HepG2 (cell line): ENCODE data around the gene PPP1CC. TPM values are rescaled to one million over a fixed set of nuclear protein-coding genes. Genes with fewer than 3 reads are reported as not detected.
A peak's percentile ranks its signal among the peaks of the same experiment; 100 is the strongest.

Source experiments
- CBX2 ChIP-seq, 2 experiments: fragments of 200-600 bp in 1 of 2; sonication (generic); formaldehyde crosslinking in 1 of 2; IDR thresholded peaks; 2 replicates each; pipeline versions ENCODE4 v1.7.0 to v1.8.1; 2018 to 2022; ENCODE audit warnings: low read depth in 2 of 2, low read length in 1 of 2, mild to moderate bottlenecking in 1 of 2, missing genetic modification reagents in 1 of 2
- FLYWCH1 ChIP-seq: sonication (generic); formaldehyde crosslinking; IDR thresholded peaks from 2 replicates; pipeline ENCODE4 v1.8.1; 2023; ENCODE audit warnings: mild to moderate bottlenecking, missing genetic modification reagents
- HDAC2 ChIP-seq: sonication (generic); formaldehyde crosslinking; IDR thresholded peaks from 2 replicates; pipeline ENCODE4 v1.4.0; 2020; ENCODE audit warnings: missing genetic modification reagents
- ISL2 ChIP-seq: sonication (generic); formaldehyde crosslinking; IDR thresholded peaks from 2 replicates; pipeline ENCODE4 v1.5.0; 2020; ENCODE audit warnings: missing genetic modification reagents
- MIXL1 ChIP-seq: IDR thresholded peaks from 2 replicates; pipeline ENCODE4 v1.6.1; 2016
- TAF15 ChIP-seq: fragments of 200-400 bp; formaldehyde crosslinking; IDR thresholded peaks from one replicate; pipeline ENCODE4 v1.6.1; 2018; ENCODE audit warnings: mild to moderate bottlenecking, low read depth, low read length; ENCODE audit not compliant: poor library complexity, severe bottlenecking
- ZNF136 ChIP-seq: sonication (generic); formaldehyde crosslinking; IDR thresholded peaks from 2 replicates; pipeline ENCODE4 v1.8.1; 2022; ENCODE audit warnings: low read depth, mild to moderate bottlenecking, moderate library complexity, missing genetic modification reagents
- ZNF230 ChIP-seq: sonication (generic); formaldehyde crosslinking; IDR thresholded peaks from 2 replicates; pipeline ENCODE4 v1.4.0; 2020; ENCODE audit warnings: mild to moderate bottlenecking, missing genetic modification reagents
- ZNF34 ChIP-seq: sonication (generic); formaldehyde crosslinking; IDR thresholded peaks from 2 replicates; pipeline ENCODE4 v1.4.0; 2020; ENCODE audit warnings: mild to moderate bottlenecking, missing genetic modification reagents, borderline replicate concordance
- ZNF878 ChIP-seq: sonication (generic); formaldehyde crosslinking; IDR thresholded peaks from 2 replicates; pipeline ENCODE4 v1.8.1; 2023; ENCODE audit warnings: mild to moderate bottlenecking, missing genetic modification reagents, moderate library complexity
- polyA plus RNA-seq, 8 experiments: library from polyadenylated mRNA; depleted of rRNA in 3 of 8; stranded (reverse) in 7 of 8; unstranded in 1 of 8; fragments of >200 nt; fragmentation: Illumina TruSeq in 4 of 8; extraction: Trizol in 4 of 8; gene quantifications; 2 replicates each; pipeline versions ENCODE4 v1.2.1 to v1.2.3, GENCODE V29; 2011 to 2016; ENCODE audit warnings: low read depth in 4 of 8, missing spikeins in 1 of 8, mixed read lengths in 1 of 8; ENCODE audit not compliant: insufficient read depth in 1 of 8
- total RNA-seq, 5 experiments: library from RNA; depleted of rRNA; stranded (reverse); fragments of >200 nt; fragmentation: Illumina TruSeq; extraction: Trizol; gene quantifications; 2 replicates each; pipeline ENCODE4 v1.2.3, GENCODE V29; 2016; ENCODE audit warnings: low read depth in 1 of 5
- TF ChIP-seq, protein P1 (sequence below): sonication (generic); formaldehyde crosslinking; IDR thresholded peaks from 2 replicates; pipeline ENCODE4 v1.5.0; 2020; ENCODE audit warnings: mild to moderate bottlenecking, missing genetic modification reagents, borderline replicate concordance
- TF ChIP-seq, protein P2 (sequence below): sonication (generic); formaldehyde crosslinking; IDR thresholded peaks from 2 replicates; pipeline ENCODE4 v1.4.0; 2020; ENCODE audit warnings: missing genetic modification reagents
- TF ChIP-seq, protein P3 (sequence below): sonication (generic); formaldehyde crosslinking; IDR thresholded peaks from 2 replicates; pipeline ENCODE4 v1.4.0; 2020; ENCODE audit warnings: missing genetic modification reagents, borderline replicate concordance
- TF ChIP-seq, protein P4 (sequence below): sonication (generic); formaldehyde crosslinking; IDR thresholded peaks from 2 replicates; pipeline ENCODE4 v1.5.1; 2020; ENCODE audit warnings: mild to moderate bottlenecking, missing genetic modification reagents, moderate library complexity

Gene PPP1CC
- total and polyA plus RNA-seq, 2 of the 13 experiments (the other 11 are each of a cell fraction or from before 2014, with no cell fraction given): 178 to 187 TPM

DNA sequence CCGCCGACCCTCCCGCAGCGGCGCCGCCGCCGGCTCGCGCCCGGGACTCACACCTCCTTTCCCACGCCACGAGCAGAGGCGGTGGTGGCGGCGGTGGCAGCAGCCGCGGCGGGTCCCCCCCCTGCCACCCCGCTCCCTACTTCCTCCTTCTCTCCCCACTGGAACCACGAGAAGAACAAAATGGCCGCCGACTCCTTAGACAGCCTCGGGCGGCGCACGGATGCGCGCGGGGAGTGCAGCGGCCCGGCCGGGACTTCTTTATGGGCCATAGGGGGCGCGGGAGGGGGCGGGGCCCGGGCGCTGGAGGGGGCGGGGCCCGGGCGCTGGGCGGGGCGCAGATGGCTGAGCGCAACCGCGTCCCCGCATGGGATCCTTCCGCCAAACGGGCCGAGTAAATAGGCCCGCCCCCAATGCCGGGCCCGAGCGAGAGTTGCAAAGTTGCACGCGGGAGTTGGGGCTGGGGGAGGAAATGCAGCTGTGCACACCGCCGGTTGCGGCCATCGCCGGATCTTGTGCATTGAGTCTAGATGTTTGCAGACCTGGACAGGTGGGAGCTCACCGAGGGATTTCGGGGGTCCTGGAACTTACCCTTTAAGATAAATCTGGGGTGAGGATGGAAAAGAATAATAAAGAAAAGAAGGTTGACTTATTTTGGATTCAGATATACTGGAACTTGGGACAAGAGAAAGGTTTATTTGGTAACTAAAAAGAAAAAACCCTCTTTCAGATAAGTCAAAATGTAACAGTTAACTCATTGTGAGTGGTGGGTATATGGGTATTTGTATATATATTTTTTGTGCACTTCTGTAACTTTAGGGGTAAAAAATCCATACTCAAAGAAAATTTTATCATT lies at the start of gene PPP1CC (continued):
- TF ChIP-seq, protein P1, sequence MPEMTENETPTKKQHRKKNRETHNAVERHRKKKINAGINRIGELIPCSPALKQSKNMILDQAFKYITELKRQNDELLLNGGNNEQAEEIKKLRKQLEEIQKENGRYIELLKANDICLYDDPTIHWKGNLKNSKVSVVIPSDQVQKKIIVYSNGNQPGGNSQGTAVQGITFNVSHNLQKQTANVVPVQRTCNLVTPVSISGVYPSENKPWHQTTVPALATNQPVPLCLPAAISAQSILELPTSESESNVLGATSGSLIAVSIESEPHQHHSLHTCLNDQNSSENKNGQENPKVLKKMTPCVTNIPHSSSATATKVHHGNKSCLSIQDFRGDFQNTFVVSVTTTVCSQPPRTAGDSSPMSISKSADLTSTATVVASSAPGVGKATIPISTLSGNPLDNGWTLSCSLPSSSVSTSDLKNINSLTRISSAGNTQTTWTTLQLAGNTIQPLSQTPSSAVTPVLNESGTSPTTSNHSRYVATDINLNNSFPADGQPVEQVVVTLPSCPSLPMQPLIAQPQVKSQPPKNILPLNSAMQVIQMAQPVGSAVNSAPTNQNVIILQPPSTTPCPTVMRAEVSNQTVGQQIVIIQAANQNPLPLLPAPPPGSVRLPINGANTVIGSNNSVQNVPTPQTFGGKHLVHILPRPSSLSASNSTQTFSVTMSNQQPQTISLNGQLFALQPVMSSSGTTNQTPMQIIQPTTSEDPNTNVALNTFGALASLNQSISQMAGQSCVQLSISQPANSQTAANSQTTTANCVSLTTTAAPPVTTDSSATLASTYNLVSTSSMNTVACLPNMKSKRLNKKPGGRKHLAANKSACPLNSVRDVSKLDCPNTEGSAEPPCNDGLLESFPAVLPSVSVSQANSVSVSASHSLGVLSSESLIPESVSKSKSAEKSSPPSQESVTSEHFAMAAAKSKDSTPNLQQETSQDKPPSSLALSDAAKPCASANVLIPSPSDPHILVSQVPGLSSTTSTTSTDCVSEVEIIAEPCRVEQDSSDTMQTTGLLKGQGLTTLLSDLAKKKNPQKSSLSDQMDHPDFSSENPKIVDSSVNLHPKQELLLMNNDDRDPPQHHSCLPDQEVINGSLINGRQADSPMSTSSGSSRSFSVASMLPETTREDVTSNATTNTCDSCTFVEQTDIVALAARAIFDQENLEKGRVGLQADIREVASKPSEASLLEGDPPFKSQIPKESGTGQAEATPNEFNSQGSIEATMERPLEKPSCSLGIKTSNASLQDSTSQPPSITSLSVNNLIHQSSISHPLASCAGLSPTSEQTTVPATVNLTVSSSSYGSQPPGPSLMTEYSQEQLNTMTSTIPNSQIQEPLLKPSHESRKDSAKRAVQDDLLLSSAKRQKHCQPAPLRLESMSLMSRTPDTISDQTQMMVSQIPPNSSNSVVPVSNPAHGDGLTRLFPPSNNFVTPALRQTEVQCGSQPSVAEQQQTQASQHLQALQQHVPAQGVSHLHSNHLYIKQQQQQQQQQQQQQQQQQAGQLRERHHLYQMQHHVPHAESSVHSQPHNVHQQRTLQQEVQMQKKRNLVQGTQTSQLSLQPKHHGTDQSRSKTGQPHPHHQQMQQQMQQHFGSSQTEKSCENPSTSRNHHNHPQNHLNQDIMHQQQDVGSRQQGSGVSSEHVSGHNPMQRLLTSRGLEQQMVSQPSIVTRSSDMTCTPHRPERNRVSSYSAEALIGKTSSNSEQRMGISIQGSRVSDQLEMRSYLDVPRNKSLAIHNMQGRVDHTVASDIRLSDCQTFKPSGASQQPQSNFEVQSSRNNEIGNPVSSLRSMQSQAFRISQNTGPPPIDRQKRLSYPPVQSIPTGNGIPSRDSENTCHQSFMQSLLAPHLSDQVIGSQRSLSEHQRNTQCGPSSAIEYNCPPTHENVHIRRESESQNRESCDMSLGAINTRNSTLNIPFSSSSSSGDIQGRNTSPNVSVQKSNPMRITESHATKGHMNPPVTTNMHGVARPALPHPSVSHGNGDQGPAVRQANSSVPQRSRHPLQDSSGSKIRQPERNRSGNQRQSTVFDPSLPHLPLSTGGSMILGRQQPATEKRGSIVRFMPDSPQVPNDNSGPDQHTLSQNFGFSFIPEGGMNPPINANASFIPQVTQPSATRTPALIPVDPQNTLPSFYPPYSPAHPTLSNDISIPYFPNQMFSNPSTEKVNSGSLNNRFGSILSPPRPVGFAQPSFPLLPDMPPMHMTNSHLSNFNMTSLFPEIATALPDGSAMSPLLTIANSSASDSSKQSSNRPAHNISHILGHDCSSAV: no peak
- TF ChIP-seq ZNF136 (CRISPR knock-in tag): no peak
- TF ChIP-seq ZNF34 (CRISPR knock-in tag): no peak
- TF ChIP-seq CBX2 (IDR thresholded peaks at IDR 0.05; ENCODE audit: low read depth, low read length): no peak
- TF ChIP-seq CBX2 (CRISPR knock-in tag; IDR thresholded peaks at IDR 0.05; ENCODE audit: low read depth): no peak
- TF ChIP-seq ZNF230 (CRISPR knock-in tag): no peak
- TF ChIP-seq HDAC2 (CRISPR knock-in tag): peak; percentile 80
- TF ChIP-seq FLYWCH1 (CRISPR knock-in tag): no peak
- TF ChIP-seq, protein P2, sequence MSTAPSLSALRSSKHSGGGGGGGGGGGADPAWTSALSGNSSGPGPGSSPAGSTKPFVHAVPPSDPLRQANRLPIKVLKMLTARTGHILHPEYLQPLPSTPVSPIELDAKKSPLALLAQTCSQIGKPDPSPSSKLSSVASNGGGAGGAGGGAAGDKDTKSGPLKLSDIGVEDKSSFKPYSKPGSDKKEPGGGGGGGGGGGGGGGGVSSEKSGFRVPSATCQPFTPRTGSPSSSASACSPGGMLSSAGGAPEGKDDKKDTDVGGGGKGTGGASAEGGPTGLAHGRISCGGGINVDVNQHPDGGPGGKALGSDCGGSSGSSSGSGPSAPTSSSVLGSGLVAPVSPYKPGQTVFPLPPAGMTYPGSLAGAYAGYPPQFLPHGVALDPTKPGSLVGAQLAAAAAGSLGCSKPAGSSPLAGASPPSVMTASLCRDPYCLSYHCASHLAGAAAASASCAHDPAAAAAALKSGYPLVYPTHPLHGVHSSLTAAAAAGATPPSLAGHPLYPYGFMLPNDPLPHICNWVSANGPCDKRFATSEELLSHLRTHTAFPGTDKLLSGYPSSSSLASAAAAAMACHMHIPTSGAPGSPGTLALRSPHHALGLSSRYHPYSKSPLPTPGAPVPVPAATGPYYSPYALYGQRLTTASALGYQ (CRISPR knock-in tag): peak; percentile 45; the same call in 1 of the 2 replicates
- 0 out of 2 replicates have a peak, but pooled peaks have one; percentile 4 for TF ChIP-seq ISL2 (CRISPR knock-in tag)
- 0 out of 2 replicates have a peak, but pooled peaks have one; percentile 62 for TF ChIP-seq MIXL1 (CRISPR knock-in tag)
- TF ChIP-seq, protein P3, sequence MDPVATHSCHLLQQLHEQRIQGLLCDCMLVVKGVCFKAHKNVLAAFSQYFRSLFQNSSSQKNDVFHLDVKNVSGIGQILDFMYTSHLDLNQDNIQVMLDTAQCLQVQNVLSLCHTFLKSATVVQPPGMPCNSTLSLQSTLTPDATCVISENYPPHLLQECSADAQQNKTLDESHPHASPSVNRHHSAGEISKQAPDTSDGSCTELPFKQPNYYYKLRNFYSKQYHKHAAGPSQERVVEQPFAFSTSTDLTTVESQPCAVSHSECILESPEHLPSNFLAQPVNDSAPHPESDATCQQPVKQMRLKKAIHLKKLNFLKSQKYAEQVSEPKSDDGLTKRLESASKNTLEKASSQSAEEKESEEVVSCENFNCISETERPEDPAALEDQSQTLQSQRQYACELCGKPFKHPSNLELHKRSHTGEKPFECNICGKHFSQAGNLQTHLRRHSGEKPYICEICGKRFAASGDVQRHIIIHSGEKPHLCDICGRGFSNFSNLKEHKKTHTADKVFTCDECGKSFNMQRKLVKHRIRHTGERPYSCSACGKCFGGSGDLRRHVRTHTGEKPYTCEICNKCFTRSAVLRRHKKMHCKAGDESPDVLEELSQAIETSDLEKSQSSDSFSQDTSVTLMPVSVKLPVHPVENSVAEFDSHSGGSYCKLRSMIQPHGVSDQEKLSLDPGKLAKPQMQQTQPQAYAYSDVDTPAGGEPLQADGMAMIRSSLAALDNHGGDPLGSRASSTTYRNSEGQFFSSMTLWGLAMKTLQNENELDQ (CRISPR knock-in tag): no peak
- no peak for TF ChIP-seq TAF15
- TF ChIP-seq, protein P4, sequence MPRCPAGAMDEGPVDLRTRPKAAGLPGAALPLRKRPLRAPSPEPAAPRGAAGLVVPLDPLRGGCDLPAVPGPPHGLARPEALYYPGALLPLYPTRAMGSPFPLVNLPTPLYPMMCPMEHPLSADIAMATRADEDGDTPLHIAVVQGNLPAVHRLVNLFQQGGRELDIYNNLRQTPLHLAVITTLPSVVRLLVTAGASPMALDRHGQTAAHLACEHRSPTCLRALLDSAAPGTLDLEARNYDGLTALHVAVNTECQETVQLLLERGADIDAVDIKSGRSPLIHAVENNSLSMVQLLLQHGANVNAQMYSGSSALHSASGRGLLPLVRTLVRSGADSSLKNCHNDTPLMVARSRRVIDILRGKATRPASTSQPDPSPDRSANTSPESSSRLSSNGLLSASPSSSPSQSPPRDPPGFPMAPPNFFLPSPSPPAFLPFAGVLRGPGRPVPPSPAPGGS (CRISPR knock-in tag): no peak
- peak; percentile 44; the same call in 1 of the 2 replicates for TF ChIP-seq ZNF878 (CRISPR knock-in tag)
